NAMALWA (cell line): ENCODE data around the gene PHF11.

Experiments used
- DNase-seq: peaks from one replicate; pipeline ENCODE4 v3.0.0-alpha.2; 2015; ENCODE audit warnings: low spot score

The PHF11 gene

DNA sequence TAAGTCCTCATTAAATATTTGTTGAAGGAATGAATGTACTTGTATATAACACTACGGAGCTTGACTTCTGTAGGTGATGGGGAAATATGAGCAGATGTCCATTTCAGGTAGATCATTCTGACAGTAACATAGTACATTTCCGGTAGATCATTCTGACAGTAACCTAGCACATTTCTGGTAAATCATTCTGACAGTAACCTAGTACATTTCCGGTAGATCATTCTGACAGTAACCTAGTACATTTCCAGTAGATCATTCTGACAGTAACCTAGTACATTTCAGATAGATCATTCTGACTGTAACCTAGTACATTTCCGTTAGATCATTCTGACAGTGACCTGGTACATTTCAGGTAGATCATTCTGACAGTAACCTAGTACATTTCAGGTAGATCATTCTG lies 2.5 kb downstream of the PHF11 start:
- no peak for DNase-seq

DNA sequence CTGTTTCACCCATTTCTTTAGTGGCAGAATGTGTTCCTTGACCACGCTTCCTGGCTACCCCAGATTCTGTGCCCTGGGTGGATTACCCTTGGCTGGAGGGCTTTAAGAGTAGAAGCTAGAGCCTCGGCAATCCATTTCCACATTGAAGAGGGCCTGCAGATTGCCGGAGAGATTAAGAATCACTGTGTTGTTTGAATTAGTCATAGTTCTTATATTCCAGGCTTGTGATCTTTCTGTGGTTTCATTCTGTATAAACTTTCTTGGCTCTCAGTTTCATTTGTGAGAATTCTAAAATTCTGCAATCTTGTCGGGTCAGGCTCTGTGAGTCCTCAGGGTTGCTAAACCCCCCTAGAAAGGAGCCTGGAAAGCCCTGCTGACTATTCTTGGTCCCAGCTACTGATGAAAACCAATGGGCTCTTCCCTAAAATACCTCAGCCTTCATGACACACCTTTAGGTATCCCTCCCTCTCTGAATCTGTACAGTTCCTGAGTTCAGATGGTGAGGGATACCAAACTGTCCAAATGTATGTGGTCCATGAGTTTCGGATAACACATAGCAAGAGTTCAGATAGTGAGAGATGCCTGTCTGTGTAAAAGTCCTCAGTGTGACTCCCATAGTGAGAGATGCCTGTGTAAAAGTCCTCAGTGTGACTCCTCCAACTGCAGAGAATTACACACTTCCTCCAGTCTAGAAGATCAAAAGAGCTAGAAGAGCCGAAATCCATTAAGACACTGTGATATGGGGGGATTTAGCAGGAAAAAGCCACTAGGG lies 4.3 kb downstream of the PHF11 start:
- no peak for DNase-seq

DNA sequence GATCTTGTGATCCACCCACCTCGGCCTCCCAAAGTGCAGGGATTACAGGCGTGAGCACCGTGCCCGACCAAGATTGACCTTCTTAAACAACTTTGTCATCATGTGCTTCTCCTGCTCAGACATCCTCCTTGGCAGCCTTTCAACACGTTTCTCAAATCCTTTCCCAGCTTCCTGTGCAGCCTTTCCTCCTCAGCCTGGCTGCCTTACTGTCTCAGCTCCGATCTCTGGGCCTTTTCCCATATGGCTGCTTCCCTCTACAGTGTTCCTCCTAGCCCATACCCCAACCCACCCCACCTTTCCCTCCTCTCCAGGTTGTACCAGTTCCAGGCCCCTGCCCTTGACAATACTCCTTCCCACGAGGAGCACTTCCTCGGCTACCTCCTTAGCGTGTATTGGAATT lies 7.2 kb downstream of the PHF11 start:
- DNase-seq = no peak

DNA sequence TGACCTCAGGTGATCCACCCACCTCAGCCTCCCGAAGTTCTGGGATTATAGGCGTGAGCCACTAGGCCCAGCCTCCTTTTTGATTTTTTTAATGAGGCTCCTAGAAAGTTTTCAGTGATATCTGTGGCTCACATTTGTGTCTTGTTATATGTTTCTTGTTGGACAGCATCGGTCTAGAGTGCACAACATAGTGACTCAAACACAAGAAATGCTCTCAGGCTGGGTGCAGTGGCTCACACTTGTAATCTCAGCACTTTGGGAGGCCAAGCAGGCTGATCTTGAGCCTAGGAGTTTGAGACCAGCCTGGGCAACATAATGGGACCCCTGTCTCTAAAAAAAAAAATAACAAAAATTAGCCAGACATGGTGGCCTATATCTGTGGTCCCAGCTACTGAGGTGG lies 8.2 kb downstream of the PHF11 start:
- DNase-seq = no peak

DNA sequence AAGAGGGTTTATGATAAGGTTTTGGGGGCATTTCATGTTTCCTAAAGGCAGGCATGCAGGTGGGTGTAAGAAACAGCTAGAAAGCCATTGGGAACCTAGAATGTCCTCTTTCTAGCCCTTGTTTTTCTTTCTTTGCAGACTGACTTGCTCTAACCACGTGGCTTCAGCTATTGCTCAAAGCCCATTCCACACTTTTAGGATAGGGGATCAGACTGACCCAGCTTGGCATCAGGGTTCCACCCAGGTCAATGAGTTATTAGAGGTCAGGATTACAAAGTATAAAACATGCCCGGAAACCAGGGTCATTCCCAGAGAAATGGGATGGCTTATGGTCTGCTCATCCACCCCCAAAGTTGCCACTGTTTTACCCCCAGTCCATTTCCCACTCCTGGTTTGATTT lies 16.8 kb downstream of the PHF11 start:
- DNase-seq = no peak

DNA sequence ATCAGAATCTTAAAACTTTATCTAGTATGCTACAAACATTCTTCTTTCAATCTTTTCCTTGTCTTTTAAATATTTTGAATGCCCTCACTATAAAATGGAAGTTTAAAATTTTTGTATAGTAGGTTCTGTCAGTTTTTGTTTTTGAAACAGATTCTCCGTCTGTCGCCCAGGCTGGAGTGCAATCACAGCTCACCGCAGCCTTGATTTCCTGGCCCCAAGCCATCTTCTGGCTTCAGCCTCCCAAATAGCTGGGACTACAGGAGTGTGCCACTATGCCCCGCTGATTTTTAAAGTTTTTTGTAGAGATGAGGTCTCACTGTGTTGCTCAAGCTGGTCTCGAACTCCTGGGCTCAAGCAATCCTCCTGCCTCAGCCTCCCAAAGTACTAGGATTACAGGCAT lies 20.7 kb downstream of the PHF11 start:
- DNase-seq = no peak

DNA sequence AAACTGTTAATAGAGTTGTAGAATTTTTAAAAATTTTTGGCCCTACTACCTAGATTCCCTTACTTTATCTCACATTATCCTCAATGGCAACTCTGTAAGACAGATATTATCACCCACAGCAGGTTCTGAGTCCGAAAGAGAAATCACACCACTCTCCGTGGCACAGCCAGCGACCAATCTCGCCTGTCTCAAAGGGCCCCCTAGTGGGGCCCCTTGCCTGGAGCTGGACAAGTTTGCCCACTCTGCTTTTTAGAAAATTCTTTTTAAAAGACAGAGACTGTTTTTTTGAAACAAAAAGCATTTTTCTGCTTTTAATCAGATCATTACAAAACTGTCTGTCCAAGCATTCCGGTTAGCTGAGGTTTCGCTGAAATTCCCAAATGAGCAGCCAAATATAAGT lies 21.7 kb downstream of the PHF11 start:
- no peak for DNase-seq

DNA sequence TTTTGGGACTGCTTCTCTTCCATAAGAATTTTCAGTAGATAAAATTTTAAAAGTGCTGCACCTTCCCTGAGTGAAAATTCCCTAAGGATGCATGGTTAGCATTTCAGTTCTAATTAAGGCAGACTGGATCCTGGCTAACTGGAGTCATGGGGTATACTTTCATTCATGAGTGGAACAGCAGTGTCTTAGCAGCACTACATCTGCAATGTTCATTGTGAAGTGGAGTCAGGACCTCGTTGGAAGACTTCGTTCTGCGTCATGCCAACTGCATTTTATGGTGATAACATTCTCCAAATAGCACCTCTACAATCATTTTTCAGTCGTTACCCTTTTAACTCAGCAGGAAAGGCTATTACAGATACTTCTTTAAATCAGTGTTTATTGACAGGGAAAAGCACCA lies 25.5 kb downstream of the PHF11 start:
- no peak for DNase-seq

DNA sequence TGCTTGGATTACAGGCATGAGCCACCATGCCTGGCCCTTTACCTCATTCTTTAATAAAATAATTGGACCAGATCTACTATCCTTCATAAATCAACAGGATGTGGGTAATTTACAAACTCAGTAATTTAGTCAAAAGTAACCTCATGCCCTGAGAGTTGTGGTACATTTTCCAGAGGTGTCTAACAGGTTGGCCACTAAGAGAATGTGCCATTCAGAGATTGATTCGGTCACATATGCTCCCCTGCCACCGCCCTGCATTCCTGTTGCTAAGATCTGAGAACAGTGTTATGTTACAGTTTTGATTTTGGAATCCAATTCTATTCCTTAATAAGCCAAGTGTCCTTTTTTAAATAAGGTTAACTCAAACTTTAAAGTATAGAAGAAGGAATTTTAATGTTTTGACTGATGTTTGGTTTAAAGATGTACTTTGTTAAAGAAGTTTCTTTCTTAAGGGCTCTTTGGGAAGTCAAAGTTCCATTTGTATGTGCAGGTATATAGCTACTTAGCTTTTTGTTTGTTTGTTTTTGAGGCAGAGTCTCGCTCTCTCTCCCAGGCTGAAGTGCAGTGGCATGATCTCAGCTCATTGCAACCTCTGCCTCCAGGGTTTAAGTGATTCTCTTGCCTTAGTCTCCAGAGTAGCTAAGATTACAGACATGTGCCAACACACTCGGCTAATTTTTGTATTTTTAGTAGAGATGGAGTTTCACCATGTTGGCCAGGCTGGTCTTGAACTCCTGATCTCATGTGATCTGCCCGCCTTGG lies 29.2 kb downstream of the PHF11 start:
- DNase-seq = no peak

DNA sequence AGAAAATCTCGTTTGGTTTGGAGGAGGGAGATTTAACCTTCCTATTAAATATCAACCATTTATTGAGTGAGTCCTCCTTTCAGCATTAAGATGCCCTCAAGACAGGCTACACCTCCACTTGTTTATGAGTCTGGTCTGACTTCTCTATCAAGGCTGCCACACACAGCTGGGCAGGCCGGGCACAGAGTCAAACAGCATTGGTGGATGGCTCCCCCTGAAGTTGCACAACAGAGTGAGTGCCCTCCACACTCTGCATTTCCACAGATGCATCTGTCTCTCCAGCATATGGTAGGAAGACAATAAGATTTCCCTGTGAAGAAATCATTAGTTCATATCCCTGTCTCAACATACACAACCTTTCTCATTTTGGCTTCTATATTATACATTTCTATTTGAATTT lies 31.4 kb downstream of the PHF11 start:
- no peak for DNase-seq

DNA sequence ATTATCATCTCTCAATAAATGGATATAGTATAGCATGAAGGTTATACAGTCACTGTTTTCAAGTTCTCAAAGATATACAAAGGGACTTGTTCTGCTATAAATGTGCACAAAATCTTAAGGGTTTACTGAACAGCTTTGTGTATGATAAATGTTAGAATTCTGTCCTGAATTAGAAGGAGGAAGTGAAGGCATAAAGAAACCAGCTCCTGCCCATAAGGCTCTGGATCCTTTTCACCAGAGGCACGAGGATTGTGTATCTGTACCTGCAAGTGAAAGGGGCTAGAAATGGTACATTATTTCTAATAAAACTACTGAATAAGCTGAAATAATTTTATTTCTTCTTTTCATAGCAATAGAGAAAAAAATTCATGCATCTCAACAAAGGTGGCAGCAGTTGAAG lies 32.4 kb downstream of the PHF11 start:
- no peak for DNase-seq

DNA sequence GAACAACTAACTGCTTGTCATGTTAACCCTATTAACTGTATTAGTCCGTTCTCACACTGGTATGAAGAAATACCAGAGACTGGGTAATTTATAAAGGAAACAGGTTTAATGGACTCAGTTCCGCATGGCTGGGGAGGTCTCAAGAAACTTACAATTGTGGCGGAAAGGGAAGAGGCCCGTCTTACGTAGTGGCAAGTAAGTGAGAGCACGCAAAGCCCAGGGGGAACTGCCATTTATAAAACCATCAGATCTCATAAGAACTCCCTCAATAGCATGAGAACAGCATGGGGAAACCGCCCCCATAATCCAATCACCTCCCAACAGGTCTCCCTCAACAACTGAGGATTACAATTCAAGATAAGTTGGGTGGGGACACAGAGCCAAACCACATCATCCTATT lies 34.7 kb downstream of the PHF11 start:
- DNase-seq = peak; percentile 81

DNA sequence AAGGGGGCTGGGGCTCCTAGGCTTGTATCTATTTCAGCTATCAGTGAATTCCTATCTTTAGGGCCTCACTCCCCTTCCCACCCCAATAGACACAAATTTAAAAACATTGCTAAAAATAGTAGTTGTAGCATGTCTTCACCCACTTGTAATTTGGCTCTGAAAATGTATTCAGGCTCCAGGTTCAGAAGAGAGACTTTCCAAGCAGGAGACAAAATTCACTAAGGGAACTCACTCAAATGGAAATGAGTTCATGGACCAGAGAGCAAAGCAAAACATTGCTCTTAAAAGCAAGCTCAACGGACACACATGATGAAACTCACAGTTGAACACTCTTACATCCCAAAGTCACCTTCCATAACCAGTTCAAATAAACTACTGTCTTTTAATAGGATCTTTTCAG lies 36.8 kb downstream of the PHF11 start:
- peak; percentile 36 for DNase-seq

DNA sequence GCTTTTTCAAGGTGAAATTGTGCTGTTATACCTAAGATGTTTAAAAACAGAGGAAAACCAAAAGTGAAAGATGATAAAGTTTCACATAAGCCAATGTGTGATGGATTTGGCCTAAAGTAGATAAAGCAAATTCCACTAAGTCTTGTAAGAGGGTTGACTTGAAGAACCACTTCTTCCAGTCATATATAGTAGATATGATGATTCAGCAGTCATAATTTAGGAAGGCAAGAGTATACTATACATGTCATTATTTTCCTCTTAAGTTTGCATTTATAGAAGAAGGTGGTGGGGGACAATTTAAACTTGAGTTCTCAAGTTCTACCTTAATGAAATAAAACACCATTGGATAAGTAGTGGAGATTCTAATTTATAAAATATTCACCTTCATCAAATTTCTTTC lies 37.3 kb downstream of the PHF11 start:
- no peak for DNase-seq

DNA sequence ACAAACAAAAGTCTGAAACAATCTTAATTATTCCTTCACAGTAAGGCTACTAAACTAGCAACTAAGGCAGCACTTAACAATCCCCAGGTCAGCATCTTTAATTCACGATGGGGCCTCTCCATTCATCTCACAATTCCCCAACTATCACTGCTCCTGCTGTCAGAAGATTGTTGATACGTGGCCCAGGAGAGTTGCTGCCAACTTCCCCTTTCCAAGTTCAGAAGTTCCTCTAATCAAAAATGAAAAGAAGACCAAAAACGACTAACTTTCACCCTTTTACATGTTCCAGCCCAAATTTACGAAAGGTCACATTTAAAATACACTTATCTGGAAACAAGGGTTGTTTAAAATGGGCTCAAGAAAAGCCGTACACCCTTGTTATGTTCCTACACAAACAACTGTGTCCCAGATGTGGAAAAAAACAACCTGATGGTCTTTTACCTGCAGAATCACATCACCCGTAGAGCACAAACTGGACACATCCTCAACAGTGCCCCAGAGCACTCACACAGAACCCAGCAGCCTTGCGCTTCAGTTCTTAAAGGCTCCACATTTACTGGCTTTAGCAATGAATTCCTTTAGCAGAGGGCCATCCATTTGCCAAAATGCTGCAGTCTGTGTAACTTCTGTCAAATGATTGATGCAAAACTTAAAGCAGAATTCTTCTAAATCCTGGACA lies 38.0 kb downstream of the PHF11 start:
- peak; percentile 62 for DNase-seq

DNA sequence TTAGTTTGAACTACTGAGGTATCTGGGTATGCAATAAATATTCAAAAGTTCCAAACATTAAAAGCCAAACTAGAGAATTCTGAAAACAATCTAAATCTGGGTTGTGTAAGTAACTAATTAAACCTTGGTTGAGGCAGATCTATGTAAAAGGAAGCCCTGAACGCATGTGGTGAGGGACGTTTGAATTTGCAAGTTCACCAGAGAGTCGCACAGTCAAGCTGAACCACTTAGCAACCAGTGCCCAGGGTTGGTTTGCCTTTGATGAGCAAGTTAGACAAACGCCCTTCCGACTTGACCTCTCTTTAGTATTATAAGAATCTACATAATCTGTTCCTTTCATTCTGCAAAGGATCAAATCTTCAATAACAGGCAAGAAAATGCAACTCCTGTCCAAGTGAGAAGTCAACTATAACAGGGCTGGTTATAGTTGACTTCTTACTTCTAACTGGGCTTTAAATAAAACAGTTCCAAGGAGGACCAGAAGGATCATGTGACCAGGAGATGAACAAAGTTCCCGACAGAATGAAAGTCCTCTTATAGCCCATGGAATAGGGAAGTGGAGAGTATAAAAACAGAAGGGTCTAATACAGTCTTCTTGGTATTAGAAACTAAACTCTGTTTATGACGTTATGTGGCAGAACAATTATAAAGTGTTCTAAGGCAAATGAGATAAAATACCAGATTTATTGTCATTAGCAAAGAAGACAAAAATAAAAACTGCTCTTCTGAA lies 40.6 kb downstream of the PHF11 start:
- peak; percentile 58 for DNase-seq

DNA sequence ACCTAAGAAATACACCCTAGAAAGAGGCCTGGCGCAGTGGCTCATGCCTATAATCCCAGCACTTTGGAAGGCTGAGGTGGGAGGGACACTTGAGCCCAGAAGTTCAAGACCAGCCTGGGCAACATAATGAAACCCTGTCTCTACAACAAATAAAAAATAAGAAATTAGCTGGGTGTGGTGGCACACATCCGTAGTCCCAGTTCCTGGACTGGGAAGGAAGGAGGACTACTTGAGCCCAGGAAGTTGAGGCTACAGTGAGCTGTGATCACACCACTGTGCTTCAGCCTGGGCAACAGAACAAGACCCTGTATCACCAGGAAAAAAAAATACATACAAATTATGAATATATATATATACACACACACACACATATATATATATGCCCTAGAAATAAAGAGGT lies 42.7 kb downstream of the PHF11 start:
- no peak for DNase-seq

DNA sequence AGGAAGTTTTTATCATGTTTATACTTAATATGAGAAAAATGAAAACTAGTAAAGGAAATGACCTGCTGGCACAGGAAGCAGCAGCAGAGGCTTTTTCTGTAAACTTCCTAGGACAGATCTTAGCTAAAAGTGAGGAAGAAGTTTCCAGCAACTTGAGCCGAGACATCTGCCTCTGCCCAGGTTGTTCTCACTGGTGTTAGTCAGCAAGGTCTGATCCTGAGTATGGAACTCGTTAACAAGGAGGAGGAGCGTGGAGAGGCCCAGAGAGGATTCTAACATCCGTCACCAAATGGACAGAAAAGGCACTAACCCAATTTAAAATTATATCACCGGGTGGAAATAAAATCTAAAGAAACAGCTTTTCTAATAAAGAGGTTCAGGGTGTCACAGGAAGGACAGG lies 43.6 kb downstream of the PHF11 start:
- DNase-seq = peak; percentile 57

DNA sequence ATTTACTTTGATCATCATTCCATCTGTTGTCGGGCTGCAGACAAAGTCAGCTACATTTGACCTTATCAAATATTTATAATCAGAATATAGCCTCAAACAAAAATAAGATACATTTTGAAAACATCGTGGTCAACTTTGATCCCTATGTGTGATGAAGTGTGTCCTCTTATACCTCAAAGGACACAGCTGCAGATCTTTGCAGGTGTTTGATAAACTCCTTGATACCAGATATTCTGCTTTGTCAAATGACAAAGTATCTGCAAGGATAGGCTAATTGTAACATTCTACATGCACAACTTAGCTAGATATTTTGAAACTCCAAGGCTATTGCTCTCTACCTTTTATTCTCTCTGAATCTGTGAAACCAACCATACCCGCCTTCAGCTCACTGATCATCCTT lies 44.0 kb downstream of the PHF11 start:
- DNase-seq = peak; percentile 77

DNA sequence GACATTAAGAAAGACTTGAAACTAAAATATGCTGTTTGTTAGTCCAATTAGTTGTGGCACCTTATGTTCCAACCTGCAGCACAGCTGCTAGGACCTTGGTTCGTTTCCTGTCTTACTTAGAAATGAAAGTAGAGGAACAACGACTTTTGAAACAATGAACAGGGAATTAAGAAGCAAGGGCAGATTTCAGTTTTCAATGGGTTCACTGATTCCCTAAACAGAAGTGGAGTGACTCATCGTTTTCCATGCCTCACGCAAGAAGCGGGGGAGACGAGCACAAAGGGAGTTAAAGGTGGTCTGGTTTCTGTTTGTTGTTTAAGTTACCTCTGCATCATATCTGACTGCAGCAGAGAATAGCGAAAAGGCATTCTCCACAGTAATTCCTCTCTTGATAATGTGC lies 44.8 kb downstream of the PHF11 start:
- peak; percentile 53 for DNase-seq

DNA sequence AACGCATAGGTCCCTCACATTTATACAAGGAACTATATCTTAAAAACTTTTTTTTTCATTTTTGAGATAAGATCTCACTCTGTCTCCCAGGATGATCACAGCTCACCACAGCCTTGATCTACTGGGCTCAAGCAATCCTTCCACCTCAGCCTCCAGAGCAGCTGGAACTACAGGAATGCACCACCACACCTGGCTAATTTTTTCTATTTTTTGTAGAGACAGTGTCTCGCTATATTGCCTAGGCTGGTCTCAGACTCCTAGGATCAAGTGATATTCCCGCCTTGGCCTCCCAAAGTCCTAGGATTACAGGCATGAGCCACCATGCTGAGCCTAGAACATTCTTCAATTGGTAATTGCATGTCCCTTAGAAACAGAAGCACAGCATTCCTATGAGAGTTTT lies 47.9 kb downstream of the PHF11 start:
- no peak for DNase-seq

DNA sequence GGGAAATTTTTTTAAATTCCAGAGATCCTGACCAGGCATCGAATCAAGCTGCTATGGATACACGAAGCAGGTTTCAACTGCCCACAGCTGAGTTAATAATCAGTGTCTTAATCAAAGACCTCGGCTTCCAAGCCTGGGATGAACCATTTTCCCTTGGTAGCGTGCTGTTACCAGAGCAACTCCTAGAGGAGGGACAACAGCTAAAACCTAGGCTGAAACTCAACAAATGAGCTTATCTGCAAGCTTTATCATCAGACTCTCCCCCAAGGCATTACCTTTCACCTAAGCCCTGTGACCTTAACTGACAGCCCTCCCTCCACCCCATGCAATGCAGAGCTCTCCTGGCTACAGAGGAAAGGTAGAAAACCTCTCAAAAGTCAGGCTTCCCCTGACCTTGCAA lies 49.9 kb downstream of the PHF11 start:
- no peak for DNase-seq

DNA sequence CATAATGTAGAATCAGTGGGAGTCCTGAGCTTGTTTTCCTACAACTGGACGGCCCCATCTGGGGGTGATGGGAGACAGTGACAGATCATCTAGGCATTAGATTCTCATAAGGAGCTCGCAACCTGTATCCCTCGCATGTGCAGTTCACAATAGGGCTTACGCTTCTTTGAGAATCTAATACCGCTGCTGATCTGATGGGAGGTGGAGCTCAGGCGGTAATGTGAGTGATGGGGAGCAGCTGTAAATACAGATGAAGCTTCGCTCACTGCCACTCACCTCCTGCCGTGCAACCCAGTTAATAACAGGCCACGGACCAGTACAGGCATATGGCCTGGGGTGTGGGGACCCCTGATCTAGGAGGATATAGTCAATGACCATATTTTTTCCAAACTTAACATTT lies 50.8 kb downstream of the PHF11 start:
- DNase-seq = no peak
